T1000 (cell line): ENCODE results near the gene RBM19.
A peak's percentile ranks its signal among the peaks of the same experiment; 100 is the strongest.

Source experiments
- DNase-seq: peaks from one replicate; lab custom pipeline; 2025; ENCODE audit warnings: mixed read lengths; lab: John Stamatoyannopoulos, UW

RBM19 gene

GRCh38 chr12:113803759-113804140, 162.4 kb downstream of the RBM19 start:
- no peak for DNase-seq

GRCh38 chr12:113802966-113803758, 163.0 kb downstream of the RBM19 start:
- DNase-seq: no peak

- DNase-seq: no peak
Observed at GRCh38 chr12:113802000-113802749, 163.9 kb downstream of the RBM19 start.

GRCh38 chr12:113800201-113800600, 165.9 kb downstream of the RBM19 start:
- no peak for DNase-seq

GRCh38 chr12:113798552-113798951, 167.6 kb downstream of the RBM19 start:
- no peak for DNase-seq

- no peak for DNase-seq
Observed at GRCh38 chr12:113797535-113797868, 168.6 kb downstream of the RBM19 start.

GRCh38 chr12:113796852-113797534, 169.1 kb downstream of the RBM19 start:
- no peak for DNase-seq

GRCh38 chr12:113796066-113796827, 169.9 kb downstream of the RBM19 start:
- DNase-seq: no peak

GRCh38 chr12:113795445-113795844, 170.7 kb downstream of the RBM19 start:
- no peak for DNase-seq

GRCh38 chr12:113794774-113795173, 171.4 kb downstream of the RBM19 start:
- DNase-seq: no peak

- no peak for DNase-seq
Observed at GRCh38 chr12:113793250-113793649, 172.9 kb downstream of the RBM19 start.

- no peak for DNase-seq
Observed at GRCh38 chr12:113792450-113792849, 173.7 kb downstream of the RBM19 start.

GRCh38 chr12:113788020-113788856, 177.9 kb downstream of the RBM19 start:
- DNase-seq: peak; percentile 27

- DNase-seq: no peak
Observed at GRCh38 chr12:113786107-113786506, 180.0 kb downstream of the RBM19 start.

- DNase-seq: no peak
Observed at GRCh38 chr12:113783811-113784210, 182.3 kb downstream of the RBM19 start.

GRCh38 chr12:113782873-113783272, 183.3 kb downstream of the RBM19 start:
- no peak for DNase-seq

GRCh38 chr12:113781415-113782198, 184.5 kb downstream of the RBM19 start:
- DNase-seq: no peak

- no peak for DNase-seq
Observed at GRCh38 chr12:113779774-113780173, 186.4 kb downstream of the RBM19 start.

GRCh38 chr12:113778432-113779132, 187.5 kb downstream of the RBM19 start:
- no peak for DNase-seq

GRCh38 chr12:113777751-113778150, 188.4 kb downstream of the RBM19 start:
- no peak for DNase-seq
